GM18909 (cell line): ENCODE measurements around the gene SPRY1.

Source experiments
- ATAC-seq: cut with Tn5 transposase; IDR thresholded peaks from one replicate; pipeline ENCODE4 v1.9.1; 2021; ENCODE audit warnings: mild to moderate bottlenecking; ENCODE audit not compliant: unreplicated experiment, poor library complexity

The SPRY1 gene

GRCh38 chr4:123378794-123379193 lies 17.8 kb upstream of the SPRY1 start:
- ATAC-seq, result no peak

GRCh38 chr4:123379392-123379791 lies 17.2 kb upstream of the SPRY1 start:
- no peak for ATAC-seq

DNA sequence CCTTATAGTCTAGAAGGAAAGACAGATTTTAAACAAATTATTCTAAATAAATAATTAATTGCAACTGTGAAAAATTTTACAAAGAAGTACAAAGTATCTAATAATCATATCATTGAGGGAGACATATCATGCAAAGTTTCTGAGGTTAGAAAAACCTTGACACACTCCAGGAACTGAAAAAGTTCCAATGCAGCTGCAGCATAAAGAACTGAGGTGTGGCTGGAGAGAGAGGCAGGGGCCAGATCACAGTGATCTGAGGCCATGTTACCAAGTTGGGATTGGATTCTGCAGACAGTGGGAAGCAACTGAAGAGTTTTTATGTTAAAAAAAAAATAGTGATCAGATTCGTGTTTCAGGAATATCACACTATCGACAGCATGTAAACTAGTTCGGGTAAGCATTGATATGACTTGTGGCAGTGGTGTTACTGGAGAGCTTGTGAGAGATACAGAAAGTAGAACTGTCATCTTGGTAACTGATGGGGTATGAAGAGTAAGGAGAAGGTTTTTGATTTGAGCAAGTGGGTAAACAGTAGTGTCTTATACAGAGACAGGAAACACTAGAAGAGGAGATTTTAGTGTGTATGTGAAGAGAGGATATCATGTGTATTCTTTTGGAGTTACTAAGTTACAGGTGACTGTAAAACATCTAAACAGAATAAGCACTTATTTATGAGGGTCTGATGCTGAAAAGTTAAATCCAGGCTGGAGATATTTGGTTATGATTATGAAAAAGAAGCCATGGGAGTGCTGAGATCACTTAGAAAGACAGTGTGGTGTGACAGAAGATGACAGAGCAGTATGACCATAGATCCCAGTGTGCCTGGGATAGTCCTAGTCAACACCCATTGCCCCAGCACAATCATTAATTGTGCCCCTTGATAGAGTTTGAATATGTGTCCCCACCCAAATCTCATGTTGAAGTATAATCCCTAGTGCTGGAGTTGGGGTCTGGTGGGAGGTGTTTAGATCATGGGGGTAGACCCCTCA lies 15.6 kb upstream of the SPRY1 start:
- ATAC-seq, result peak; percentile 88

DNA sequence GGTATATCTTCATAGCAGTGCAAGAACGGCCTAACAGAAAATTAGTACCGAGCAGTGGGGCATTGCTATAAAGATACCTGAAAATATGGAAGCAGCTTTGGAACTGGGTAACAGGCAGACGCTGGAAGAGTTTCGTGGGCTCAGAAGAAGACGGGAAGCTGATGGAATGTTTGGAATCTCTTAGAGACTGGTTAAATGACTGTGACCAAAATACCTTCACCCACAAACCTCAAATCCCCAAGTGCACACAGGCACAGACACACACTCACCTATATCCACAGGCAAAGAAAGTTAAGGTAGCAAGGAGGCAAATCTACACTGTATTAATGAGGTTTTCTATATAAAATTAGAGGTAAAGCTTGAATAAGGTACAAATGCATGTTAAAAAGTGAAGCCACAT lies 14.6 kb upstream of the SPRY1 start:
- ATAC-seq, result no peak

DNA sequence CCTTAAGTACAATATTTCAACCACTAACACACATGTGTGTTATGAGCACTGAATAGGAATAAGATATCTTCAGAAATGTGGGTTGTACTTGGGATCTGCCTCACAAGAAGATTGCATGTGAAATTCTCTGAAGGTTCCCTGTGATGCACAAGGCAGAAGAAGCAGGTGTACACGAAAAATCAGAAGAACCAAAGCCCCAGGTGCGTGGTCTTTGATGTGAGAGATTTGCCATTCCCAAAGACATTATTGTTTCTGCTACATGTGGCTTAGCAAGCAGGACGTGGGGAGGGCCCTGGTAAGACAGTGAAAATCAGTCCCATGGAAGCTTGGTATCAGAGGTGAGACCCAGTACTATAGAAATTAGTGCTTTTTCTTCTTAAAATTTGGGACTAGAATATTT lies 13.0 kb upstream of the SPRY1 start:
- ATAC-seq, result no peak

GRCh38 chr4:123386609-123387008 lies 10.0 kb upstream of the SPRY1 start:
- ATAC-seq, result no peak

GRCh38 chr4:123390846-123391456 lies 5.6 kb upstream of the SPRY1 start:
- ATAC-seq, result no peak

DNA sequence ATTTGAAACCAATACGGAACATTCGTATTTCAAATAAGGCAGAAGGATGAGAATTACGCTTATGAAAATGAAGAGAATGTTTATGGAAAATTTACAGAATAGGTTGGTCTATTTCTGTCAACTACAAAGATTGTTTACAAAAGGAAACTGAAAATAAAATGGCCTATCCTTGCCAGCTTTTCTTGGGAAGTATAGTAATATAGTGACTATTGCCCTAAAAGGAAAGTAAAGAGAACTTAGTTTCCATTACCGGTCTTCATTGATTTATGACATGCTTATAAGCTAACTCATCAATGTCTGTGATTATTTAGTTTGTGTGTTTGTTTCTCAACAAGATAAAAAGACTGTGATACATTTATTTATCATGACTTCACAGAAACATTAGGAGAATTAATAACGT lies 2.9 kb upstream of the SPRY1 start:
- no peak for ATAC-seq

GRCh38 chr4:123397144-123398065 lies 810 bp downstream of the SPRY1 start:
- ATAC-seq, result peak; percentile 24

GRCh38 chr4:123398066-123398852 lies 1.7 kb downstream of the SPRY1 start:
- ATAC-seq, result peak; percentile 68

GRCh38 chr4:123398853-123399626 lies 2.4 kb downstream of the SPRY1 start:
- ATAC-seq, result peak; percentile 20

DNA sequence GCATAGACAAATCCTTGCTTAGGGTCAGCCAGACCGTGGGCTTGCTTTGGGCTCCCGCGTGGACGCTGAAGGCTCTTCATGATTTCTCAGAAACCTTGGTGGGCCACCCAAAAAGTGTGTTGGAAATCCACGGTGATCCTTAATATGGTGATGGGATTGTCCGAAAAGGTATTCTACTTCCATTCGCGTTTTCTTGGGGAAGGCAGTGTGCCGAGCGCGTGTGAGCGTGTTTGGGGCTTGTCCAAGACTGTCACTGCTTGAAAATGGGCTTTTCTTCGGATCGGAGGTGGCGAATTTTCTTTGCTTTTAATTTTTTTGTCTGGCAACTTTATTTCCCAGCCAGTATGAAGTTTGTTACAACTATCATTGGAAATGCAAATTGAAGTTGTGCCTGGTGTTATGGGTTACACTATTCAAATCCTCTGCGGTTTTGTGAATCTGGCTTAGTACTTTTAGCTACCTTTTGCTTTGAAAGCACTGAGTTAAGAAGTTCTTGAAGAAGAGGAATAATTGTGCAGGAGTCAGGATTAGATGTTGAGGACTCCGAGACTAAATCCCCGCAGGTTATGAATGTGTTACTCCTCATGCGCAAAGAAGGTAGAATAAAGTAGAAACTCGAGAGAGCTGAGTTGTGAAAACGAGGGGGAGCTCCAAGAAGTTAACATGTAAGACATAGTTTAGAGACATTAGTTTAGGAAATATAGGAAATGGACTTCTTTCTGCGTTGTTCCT lies 3.2 kb downstream of the SPRY1 start:
- no peak for ATAC-seq

GRCh38 chr4:123401271-123402120 lies 4.9 kb downstream of the SPRY1 start:
- ATAC-seq, result no peak

- no peak for ATAC-seq
Observed at GRCh38 chr4:123402121-123402465, 5.5 kb downstream of the SPRY1 start.

GRCh38 chr4:123403080-123403604 lies 6.5 kb downstream of the SPRY1 start:
- ATAC-seq, result no peak

- ATAC-seq, result no peak
Observed at GRCh38 chr4:123404533-123404932, 7.9 kb downstream of the SPRY1 start.

DNA sequence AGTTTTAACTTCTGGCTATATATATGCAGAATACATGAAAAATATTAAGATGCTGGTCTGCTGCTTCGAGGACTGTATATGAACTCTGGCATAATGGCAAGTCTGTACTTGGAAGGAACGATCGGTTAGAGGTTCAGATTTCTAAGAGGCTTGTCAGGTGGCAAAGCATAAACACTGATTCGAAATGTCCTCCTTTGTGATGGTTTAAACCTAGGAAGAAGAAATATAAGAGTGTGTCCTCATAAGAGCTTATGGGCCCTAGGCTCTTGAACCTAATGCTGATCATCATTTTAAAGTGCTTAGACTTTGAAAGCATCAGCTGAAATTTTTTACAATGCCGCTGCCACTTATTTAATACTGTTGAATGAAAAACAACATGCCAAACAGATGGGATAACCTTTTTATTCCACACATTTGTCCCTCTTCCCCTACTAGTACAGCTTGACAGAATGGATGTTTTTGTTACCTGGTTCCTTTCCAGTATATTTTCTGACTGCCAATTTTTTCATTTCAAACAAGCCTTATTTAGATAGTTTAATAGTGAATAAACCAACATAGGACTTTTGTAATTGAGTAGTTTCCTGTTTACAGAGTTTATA lies 8.8 kb downstream of the SPRY1 start:
- no peak for ATAC-seq
